WTC11 (cell line): ENCODE results near the gene CIRBP. TPM values are rescaled to one million over a fixed set of nuclear protein-coding genes. Genes with fewer than 3 reads are reported as not detected.

Source experiments
- ATAC-seq: fragments of 200-7000 bp; cut with Tn5 transposase; 2 replicates; pipeline ENCODE4 v1.10.0; 2021; ENCODE audit warnings: mild to moderate bottlenecking, moderate library complexity
- CTCF ChIA-PET: fragments of 300-600 bp; sonication (Branson Sonifier 250); formaldehyde crosslinking; loops from one replicate; lab custom pipeline; 2021; ENCODE audit warnings: antibody characterized with exemption; lab: Charles Lee
- POLR2A ChIA-PET: fragments of 350-600 bp; sonication (Branson Sonifier 250); formaldehyde crosslinking; loops from one replicate; lab custom pipeline; 2021; ENCODE audit warnings: antibody characterized with exemption; lab: Charles Lee
- DNase-seq: peaks from one replicate; pipeline ENCODE4 v3.0.0; 2021; ENCODE audit warnings: low spot score
- H3K27ac Mint-ChIP-seq: 2 replicates; pipeline ENCODE4 v1.8.0; 2021; ENCODE audit warnings: mixed read lengths
- H3K27me3 Mint-ChIP-seq: 2 replicates; pipeline ENCODE4 v1.8.0; 2021; ENCODE audit warnings: low read depth, mild to moderate bottlenecking, moderate library complexity, mixed read lengths
- H3K36me3 Mint-ChIP-seq: 2 replicates; pipeline ENCODE4 v1.8.0; 2021; ENCODE audit warnings: mixed read lengths
- H3K4me1 Mint-ChIP-seq: 2 replicates; pipeline ENCODE4 v1.8.0; 2022; ENCODE audit warnings: mixed read lengths
- H3K4me3 Mint-ChIP-seq: 2 replicates; pipeline ENCODE4 v1.8.0; 2021; ENCODE audit warnings: mild to moderate bottlenecking, moderate library complexity, mixed read lengths
- H3K9me3 Mint-ChIP-seq: 2 replicates; pipeline ENCODE4 v1.8.0; 2021; ENCODE audit warnings: mixed read lengths
- ETV6 ChIP-seq: sonication (generic); formaldehyde crosslinking; IDR thresholded peaks from 2 replicates; pipeline ENCODE4 v1.8.1; 2022; ENCODE audit warnings: mild to moderate bottlenecking, missing genetic modification reagents
- OVOL2 ChIP-seq: fragments of 250-450 bp; sonication (Bioruptor Pico); IDR thresholded peaks from 2 replicates; pipeline ENCODE4 v1.9.0; 2021; ENCODE audit warnings: mild to moderate bottlenecking, borderline replicate concordance
- ZNF219 ChIP-seq: sonication (generic); formaldehyde crosslinking; IDR thresholded peaks from 2 replicates; pipeline ENCODE4 v1.8.0; 2023; ENCODE audit warnings: missing genetic modification reagents, mild to moderate bottlenecking, borderline replicate concordance
- total RNA-seq: library from RNA; stranded (reverse); gene quantifications from 3 replicates; pipeline ENCODE4 v1.2.3, GENCODE V29; 2021
- TF ChIP-seq, protein P1 (sequence below): sonication (generic); formaldehyde crosslinking; IDR thresholded peaks from 2 replicates; pipeline ENCODE4 v1.8.0; 2022; ENCODE audit warnings: mild to moderate bottlenecking, missing genetic modification reagents
- TF ChIP-seq, protein P2 (sequence below): fragments of 250-450 bp; sonication (Bioruptor Pico); IDR thresholded peaks from 2 replicates; pipeline ENCODE4 v1.9.0; 2021; ENCODE audit warnings: mild to moderate bottlenecking
- TF ChIP-seq, protein P3 (sequence below): sonication (generic); formaldehyde crosslinking; IDR thresholded peaks from 2 replicates; pipeline ENCODE4 v1.8.1; 2022; ENCODE audit warnings: mild to moderate bottlenecking, missing genetic modification reagents, moderate library complexity, borderline replicate concordance
- TF ChIP-seq, protein P4 (sequence below): sonication (generic); formaldehyde crosslinking; IDR thresholded peaks from 2 replicates; pipeline ENCODE4 v1.8.1; 2022; ENCODE audit warnings: low read depth, missing genetic modification reagents, borderline replicate concordance
- TF ChIP-seq, protein P5 (sequence below): sonication (generic); formaldehyde crosslinking; IDR thresholded peaks from 2 replicates; pipeline ENCODE4 v1.8.1; 2023; ENCODE audit warnings: mild to moderate bottlenecking, missing genetic modification reagents, moderate library complexity
- TF ChIP-seq, protein P6 (sequence below): sonication (generic); formaldehyde crosslinking; IDR thresholded peaks from 2 replicates; pipeline ENCODE4 v1.8.0; 2023; ENCODE audit warnings: mild to moderate bottlenecking, missing genetic modification reagents
- TF ChIP-seq, protein P7 (sequence below): sonication (generic); formaldehyde crosslinking; IDR thresholded peaks from 2 replicates; pipeline ENCODE4 v1.8.0; 2022; ENCODE audit warnings: missing genetic modification reagents
- TF ChIP-seq, protein P8 (sequence below): sonication (generic); formaldehyde crosslinking; IDR thresholded peaks from 2 replicates; pipeline ENCODE4 v1.8.1; 2023; ENCODE audit warnings: mild to moderate bottlenecking, missing genetic modification reagents, moderate library complexity

Gene CIRBP
- total RNA-seq, 1 experiment from 2014 or later = 298 TPM

DNA sequence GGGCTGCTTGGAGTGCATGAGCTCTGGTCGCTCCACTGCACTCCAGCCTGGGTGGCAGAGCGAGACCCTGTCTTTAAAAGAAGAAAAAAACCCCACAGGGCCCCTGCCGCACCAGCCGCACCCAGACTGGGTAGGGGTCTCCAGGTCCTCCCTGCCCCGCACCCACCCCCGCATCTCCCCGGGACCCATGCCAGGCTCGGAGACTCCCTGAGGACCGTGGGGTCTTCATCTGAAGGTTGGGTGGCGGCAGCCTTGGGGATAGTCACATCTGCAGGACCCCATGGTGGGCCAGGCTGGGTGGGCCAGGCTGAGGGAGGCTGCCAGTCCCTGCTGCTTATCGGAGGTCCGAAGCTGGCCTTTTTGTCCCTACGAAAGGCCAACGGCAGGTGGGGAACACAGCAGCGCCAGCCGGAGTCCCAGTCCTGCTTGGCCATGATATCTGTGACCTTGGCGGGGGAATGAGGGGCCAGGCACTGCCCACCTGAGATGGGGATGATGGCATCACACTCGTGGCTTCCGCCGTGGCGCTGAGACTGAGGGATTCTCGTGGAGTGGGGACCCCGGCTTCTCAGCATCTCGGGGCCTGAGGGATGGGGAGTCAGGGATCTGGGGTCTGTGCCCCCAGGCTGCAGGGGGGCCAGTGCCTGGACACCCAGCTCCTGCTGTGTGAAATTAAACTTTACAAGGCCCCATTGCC is 27.6 kb downstream of the CIRBP start:
- TF ChIP-seq, protein P1, sequence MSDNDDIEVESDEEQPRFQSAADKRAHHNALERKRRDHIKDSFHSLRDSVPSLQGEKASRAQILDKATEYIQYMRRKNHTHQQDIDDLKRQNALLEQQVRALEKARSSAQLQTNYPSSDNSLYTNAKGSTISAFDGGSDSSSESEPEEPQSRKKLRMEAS (CRISPR knock-in tag) = no peak
- TF ChIP-seq, protein P2, sequence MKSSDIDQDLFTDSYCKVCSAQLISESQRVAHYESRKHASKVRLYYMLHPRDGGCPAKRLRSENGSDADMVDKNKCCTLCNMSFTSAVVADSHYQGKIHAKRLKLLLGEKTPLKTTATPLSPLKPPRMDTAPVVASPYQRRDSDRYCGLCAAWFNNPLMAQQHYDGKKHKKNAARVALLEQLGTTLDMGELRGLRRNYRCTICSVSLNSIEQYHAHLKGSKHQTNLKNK = no peak
- TF ChIP-seq, protein P3, sequence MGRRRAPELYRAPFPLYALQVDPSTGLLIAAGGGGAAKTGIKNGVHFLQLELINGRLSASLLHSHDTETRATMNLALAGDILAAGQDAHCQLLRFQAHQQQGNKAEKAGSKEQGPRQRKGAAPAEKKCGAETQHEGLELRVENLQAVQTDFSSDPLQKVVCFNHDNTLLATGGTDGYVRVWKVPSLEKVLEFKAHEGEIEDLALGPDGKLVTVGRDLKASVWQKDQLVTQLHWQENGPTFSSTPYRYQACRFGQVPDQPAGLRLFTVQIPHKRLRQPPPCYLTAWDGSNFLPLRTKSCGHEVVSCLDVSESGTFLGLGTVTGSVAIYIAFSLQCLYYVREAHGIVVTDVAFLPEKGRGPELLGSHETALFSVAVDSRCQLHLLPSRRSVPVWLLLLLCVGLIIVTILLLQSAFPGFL (CRISPR knock-in tag) = no peak
- TF ChIP-seq ZNF219 (CRISPR knock-in tag) = no peak
- no peak for TF ChIP-seq ETV6 (CRISPR knock-in tag)
- TF ChIP-seq, protein P4, sequence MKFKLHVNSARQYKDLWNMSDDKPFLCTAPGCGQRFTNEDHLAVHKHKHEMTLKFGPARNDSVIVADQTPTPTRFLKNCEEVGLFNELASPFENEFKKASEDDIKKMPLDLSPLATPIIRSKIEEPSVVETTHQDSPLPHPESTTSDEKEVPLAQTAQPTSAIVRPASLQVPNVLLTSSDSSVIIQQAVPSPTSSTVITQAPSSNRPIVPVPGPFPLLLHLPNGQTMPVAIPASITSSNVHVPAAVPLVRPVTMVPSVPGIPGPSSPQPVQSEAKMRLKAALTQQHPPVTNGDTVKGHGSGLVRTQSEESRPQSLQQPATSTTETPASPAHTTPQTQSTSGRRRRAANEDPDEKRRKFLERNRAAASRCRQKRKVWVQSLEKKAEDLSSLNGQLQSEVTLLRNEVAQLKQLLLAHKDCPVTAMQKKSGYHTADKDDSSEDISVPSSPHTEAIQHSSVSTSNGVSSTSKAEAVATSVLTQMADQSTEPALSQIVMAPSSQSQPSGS (CRISPR knock-in tag) = no peak
- TF ChIP-seq, protein P5, sequence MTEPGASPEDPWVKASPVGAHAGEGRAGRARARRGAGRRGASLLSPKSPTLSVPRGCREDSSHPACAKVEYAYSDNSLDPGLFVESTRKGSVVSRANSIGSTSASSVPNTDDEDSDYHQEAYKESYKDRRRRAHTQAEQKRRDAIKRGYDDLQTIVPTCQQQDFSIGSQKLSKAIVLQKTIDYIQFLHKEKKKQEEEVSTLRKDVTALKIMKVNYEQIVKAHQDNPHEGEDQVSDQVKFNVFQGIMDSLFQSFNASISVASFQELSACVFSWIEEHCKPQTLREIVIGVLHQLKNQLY = no peak
- TF ChIP-seq, protein P6, sequence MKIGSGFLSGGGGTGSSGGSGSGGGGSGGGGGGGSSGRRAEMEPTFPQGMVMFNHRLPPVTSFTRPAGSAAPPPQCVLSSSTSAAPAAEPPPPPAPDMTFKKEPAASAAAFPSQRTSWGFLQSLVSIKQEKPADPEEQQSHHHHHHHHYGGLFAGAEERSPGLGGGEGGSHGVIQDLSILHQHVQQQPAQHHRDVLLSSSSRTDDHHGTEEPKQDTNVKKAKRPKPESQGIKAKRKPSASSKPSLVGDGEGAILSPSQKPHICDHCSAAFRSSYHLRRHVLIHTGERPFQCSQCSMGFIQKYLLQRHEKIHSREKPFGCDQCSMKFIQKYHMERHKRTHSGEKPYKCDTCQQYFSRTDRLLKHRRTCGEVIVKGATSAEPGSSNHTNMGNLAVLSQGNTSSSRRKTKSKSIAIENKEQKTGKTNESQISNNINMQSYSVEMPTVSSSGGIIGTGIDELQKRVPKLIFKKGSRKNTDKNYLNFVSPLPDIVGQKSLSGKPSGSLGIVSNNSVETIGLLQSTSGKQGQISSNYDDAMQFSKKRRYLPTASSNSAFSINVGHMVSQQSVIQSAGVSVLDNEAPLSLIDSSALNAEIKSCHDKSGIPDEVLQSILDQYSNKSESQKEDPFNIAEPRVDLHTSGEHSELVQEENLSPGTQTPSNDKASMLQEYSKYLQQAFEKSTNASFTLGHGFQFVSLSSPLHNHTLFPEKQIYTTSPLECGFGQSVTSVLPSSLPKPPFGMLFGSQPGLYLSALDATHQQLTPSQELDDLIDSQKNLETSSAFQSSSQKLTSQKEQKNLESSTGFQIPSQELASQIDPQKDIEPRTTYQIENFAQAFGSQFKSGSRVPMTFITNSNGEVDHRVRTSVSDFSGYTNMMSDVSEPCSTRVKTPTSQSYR (CRISPR knock-in tag) = no peak
- TF ChIP-seq, protein P7, sequence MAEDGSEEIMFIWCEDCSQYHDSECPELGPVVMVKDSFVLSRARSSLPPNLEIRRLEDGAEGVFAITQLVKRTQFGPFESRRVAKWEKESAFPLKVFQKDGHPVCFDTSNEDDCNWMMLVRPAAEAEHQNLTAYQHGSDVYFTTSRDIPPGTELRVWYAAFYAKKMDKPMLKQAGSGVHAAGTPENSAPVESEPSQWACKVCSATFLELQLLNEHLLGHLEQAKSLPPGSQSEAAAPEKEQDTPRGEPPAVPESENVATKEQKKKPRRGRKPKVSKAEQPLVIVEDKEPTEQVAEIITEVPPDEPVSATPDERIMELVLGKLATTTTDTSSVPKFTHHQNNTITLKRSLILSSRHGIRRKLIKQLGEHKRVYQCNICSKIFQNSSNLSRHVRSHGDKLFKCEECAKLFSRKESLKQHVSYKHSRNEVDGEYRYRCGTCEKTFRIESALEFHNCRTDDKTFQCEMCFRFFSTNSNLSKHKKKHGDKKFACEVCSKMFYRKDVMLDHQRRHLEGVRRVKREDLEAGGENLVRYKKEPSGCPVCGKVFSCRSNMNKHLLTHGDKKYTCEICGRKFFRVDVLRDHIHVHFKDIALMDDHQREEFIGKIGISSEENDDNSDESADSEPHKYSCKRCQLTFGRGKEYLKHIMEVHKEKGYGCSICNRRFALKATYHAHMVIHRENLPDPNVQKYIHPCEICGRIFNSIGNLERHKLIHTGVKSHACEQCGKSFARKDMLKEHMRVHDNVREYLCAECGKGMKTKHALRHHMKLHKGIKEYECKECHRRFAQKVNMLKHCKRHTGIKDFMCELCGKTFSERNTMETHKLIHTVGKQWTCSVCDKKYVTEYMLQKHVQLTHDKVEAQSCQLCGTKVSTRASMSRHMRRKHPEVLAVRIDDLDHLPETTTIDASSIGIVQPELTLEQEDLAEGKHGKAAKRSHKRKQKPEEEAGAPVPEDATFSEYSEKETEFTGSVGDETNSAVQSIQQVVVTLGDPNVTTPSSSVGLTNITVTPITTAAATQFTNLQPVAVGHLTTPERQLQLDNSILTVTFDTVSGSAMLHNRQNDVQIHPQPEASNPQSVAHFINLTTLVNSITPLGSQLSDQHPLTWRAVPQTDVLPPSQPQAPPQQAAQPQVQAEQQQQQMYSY (CRISPR knock-in tag) = no peak
- no peak for TF ChIP-seq OVOL2 (CRISPR knock-in tag)
- TF ChIP-seq, protein P8, sequence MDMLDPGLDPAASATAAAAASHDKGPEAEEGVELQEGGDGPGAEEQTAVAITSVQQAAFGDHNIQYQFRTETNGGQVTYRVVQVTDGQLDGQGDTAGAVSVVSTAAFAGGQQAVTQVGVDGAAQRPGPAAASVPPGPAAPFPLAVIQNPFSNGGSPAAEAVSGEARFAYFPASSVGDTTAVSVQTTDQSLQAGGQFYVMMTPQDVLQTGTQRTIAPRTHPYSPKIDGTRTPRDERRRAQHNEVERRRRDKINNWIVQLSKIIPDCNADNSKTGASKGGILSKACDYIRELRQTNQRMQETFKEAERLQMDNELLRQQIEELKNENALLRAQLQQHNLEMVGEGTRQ (CRISPR knock-in tag) = no peak
- TF ChIP-seq, all 79 proteins: peak for 0
- no peak overlapping the region for H3K4me3 Mint-ChIP-seq
- no peak for DNase-seq
- peaks cover 8% of the 10 kb centered on the region for H3K27me3 Mint-ChIP-seq
- POLR2A ChIA-PET = no interaction called here
- CTCF ChIA-PET = no interaction called here
- no peaks in the 10 kb centered on the region for H3K36me3 Mint-ChIP-seq
- no peaks in the 10 kb centered on the region for H3K9me3 Mint-ChIP-seq
- H3K4me1 Mint-ChIP-seq = peaks cover 3% of the 10 kb centered on the region; the same call in 1 of the 2 replicates
- H3K27ac Mint-ChIP-seq = no peak overlapping the region
- ATAC-seq = no peak
